ENCODE results near the gene ATXN2. TPM values are rescaled to one million over a fixed set of nuclear protein-coding genes. Genes with fewer than 3 reads are reported as not detected.

ATXN2 gene
- total RNA-seq (ENCODE audit: low replicate concordance) = 24.0 and 34.2 TPM in 2 replicates

GRCh38 chr12:111598637-111599452, at the start of gene ATXN2:
Gene ATXN2, minus strand, starts transcription at chr12:111599315. Its CDS starts 281 bp downstream, at chr12:111599034.
- peaks cover 6% of the 10 kb centered on the region for H3K27me3 Mint-ChIP-seq (ENCODE audit: insufficient read depth, low read depth)
- no peak for TF ChIP-seq CTCF (IDR thresholded peaks at IDR 0.05)
- no peak for TF ChIP-seq EZH2 (IDR thresholded peaks at IDR 0.05)
- no peak for TF ChIP-seq EZH2phosphoT487 (IDR thresholded peaks at IDR 0.05)
- H3K27ac ChIP-seq = peak within 1 kb of the TSS; percentile 100
- peak; percentile 88 for DNase-seq (ENCODE audit: low spot score)
- peak within 1 kb of the TSS; percentile 99 for H3K4me3 Mint-ChIP-seq
- H2AFZ ChIP-seq (replicated peaks) = peak within 1 kb of the TSS; percentile 64
- peaks cover 18% of the 10 kb centered on the region for H3K4me1 ChIP-seq
- H3K4me2 ChIP-seq = peak within 1 kb of the TSS; percentile 89
- H3K9me3 ChIP-seq (ENCODE audit: low read depth) = no peaks in the 10 kb centered on the region
- no peaks in the 10 kb centered on the region for H3K36me3 ChIP-seq
- H3K4me1 Mint-ChIP-seq = peaks cover 30% of the 10 kb centered on the region
- peaks cover 5% of the 10 kb centered on the region for H3K9me3 Mint-ChIP-seq
- H3K79me2 ChIP-seq (ENCODE audit: low read depth) = peaks cover 58% of the 10 kb centered on the region
- peak within 1 kb of the TSS; percentile 80 for H3K27ac Mint-ChIP-seq
- H3K27me3 ChIP-seq = no peaks in the 10 kb centered on the region
- H3K4me3 ChIP-seq = peak within 1 kb of the TSS; percentile 100
- peaks cover 9% of the 10 kb centered on the region for H3K36me3 Mint-ChIP-seq
- H3K9ac ChIP-seq = peak within 1 kb of the TSS; percentile 96
- H4K20me1 ChIP-seq (ENCODE audit: low read depth) = peaks cover 45% of the 10 kb centered on the region
- peaks cover 37% of the 10 kb centered on the region for H3F3A ChIP-seq (ENCODE audit: low read depth)

- H3K4me3 Mint-ChIP-seq = no peak overlapping the region
- Histone ChIP-seq H3K4me3 (no peak overlapping the region), H3K36me3 (peaks cover 5% of the 10 kb centered on the region), H3K27me3 (no peaks in the 10 kb centered on the region), H3F3A (ENCODE audit: low read depth) (no peaks in the 10 kb centered on the region), H2AFZ (replicated peaks) (no peak overlapping the region), H3K4me2 (no peak overlapping the region), H3K27ac (no peak overlapping the region), H3K79me2 (ENCODE audit: low read depth) (no peaks in the 10 kb centered on the region), H3K9me3 (ENCODE audit: low read depth) (no peaks in the 10 kb centered on the region), H3K4me1 (no peaks in the 10 kb centered on the region), H4K20me1 (ENCODE audit: low read depth) (no peaks in the 10 kb centered on the region), H3K9ac (no peak overlapping the region)
- H3K4me1 Mint-ChIP-seq = no peaks in the 10 kb centered on the region
- H3K36me3 Mint-ChIP-seq = peaks cover 19% of the 10 kb centered on the region
- DNase-seq (ENCODE audit: low spot score) = no peak
- TF ChIP-seq CTCF (IDR thresholded peaks at IDR 0.05) (no peak), EZH2 (IDR thresholded peaks at IDR 0.05) (no peak), EZH2phosphoT487 (IDR thresholded peaks at IDR 0.05) (no peak)
- no peaks in the 10 kb centered on the region for H3K9me3 Mint-ChIP-seq
- no peak overlapping the region for H3K27ac Mint-ChIP-seq
- no peaks in the 10 kb centered on the region for H3K27me3 Mint-ChIP-seq (ENCODE audit: insufficient read depth, low read depth)
Observed at GRCh38 chr12:111645433-111645832, 46.3 kb upstream of the ATXN2 start.

- DNase-seq (ENCODE audit: low spot score) = no peak
- no peak for TF ChIP-seq EZH2 (IDR thresholded peaks at IDR 0.05)
- Histone ChIP-seq H4K20me1 (ENCODE audit: low read depth) (no peaks in the 10 kb centered on the region), H3K9me3 (ENCODE audit: low read depth) (no peaks in the 10 kb centered on the region), H3K9ac (no peak overlapping the region), H3K4me1 (no peaks in the 10 kb centered on the region), H3K27ac (no peak overlapping the region), H2AFZ (replicated peaks) (no peak overlapping the region), H3K27me3 (no peaks in the 10 kb centered on the region), H3F3A (ENCODE audit: low read depth) (peaks cover 6% of the 10 kb centered on the region), H3K36me3 (peaks cover 5% of the 10 kb centered on the region), H3K79me2 (ENCODE audit: low read depth) (no peaks in the 10 kb centered on the region), H3K4me2 (no peak overlapping the region), H3K4me3 (no peak overlapping the region)
- Mint-ChIP-seq H3K9me3 (no peaks in the 10 kb centered on the region), H3K4me1 (peaks cover 2% of the 10 kb centered on the region), H3K36me3 (peaks cover 11% of the 10 kb centered on the region), H3K27me3 (ENCODE audit: insufficient read depth, low read depth) (no peaks in the 10 kb centered on the region), H3K27ac (no peak overlapping the region), H3K4me3 (no peak overlapping the region)
Observed at GRCh38 chr12:111643427-111643826, 44.3 kb upstream of the ATXN2 start.

Measured in neural progenitor cell (in vitro differentiated cells).